GM18868 (cell line): ENCODE data around the gene KNG1.
A peak's percentile ranks its signal among the peaks of the same experiment; 100 is the strongest.
"Not testable (repeated sequence)": the region's sequence is repeated elsewhere in the genome, so short reads cannot be mapped to it uniquely, and the experiment has no call there.

Experiments used
- ATAC-seq: cut with Tn5 transposase; IDR thresholded peaks from one replicate; pipeline ENCODE4 v1.9.1; 2021; ENCODE audit warnings: mild to moderate bottlenecking, moderate library complexity; ENCODE audit not compliant: unreplicated experiment

KNG1 gene

DNA sequence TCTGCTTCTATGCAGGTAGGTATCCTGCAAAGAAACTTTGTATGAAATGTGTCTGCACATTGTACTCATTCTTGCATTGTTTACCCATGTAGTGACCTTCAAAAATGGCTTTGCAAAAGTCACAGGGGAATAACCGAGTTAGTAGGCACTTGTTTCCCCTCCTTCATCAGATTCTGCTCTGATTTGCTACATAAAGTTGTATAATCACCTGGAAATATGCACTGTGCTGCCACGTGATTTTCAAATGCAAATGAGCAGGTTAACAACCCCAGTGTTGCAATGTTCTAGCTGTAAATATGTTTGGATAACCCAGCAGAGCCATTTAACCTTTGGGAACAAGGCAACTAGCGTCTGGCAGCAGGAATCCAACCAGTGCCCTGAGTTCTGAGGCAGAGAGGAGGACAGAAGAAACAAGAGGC is at the start of gene KNG1:
Gene KNG1 (plus strand): TSS at position 321 of the 419 bp plus-strand sequence. CDS start 184 bp downstream, outside the sequence.
- no peak for ATAC-seq

DNA sequence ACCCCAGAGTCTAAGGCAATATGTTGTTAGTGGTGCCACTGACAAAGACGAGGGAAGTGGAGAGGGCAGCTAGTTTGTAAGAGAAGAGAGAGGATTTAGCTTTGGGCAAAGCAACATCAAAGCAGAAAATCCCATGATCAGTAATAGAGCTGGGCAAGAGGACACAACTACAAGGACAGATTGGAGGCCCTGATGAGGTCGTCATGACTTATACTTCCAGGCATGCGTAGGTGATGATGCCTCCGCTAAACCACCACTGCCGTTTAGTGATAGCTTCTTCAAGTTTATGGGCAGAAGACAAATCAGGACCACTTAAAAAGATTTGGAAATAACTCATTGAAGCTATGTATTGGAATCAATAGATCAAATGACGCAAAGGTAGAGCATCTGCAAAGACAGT is 48.7 kb upstream of the KNG1 start:
- no peak for ATAC-seq

DNA sequence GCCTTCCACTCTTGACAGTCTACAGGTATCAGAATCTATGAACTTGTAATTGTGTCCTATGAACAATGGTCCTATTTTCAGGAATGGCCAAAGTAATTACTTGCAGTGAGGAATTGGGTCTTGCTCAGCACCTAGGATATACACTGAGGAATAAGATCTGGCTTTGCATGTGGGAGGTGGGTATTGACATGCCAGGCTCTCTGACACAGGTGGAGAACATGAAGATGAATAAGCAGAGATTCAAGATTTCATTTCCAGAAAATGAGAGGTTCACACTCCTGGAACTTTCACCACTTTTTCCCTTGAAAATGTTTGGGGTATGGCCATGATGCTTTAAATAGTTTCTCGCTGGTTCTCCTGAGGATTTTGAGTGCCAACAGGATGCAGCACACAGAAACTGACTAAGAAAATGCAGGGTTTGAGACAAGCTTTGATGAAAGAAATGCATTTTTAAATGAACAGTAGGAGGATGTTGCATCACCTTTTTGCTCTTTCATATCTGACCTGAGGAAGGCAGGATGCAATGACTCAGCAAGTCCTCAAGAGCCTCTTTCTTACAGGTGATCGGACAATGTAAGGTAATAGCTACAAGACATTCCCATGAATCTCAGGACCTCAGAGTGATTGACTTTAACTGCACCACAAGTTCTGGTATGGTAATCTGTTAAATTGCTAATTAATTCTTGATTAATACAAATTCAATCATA is 47.6 kb upstream of the KNG1 start:
- no peak for ATAC-seq

DNA sequence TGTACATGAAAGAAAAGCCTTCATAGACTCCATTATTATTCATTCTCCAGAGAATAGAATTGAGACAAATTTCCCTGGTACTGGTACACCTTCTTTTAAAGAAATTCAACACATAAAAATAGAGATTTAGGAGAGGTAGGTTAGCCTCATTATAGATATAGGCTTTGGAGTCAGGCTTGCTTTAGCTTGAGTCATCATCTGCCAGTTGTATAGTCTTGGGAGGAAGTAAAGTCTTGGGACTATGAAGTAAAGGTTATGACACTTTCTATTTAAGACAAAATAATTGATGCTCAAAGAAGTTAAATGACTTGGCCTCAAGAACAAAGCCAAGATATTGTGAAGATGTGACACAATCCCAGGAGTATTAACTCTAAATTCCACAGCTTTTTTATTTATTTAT is 47.0 kb upstream of the KNG1 start:
- no peak for ATAC-seq

DNA sequence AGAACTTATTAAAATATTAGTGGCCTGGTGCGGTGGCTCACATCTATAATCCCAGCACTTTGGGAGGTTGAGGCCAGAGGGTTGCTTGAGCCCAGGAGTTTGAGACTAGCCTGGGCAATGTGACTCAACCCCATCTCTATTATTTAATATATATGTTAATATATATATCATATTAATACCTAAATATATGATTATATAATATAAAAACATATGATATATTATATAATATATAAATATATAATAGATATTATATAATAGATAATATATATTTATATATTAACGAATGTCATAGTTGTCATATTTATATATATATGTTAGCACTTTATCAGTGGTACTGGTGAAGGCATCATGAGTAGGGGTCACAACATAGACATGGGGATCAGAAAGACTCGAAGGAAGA is 46.1 kb upstream of the KNG1 start:
- no peak for ATAC-seq

DNA sequence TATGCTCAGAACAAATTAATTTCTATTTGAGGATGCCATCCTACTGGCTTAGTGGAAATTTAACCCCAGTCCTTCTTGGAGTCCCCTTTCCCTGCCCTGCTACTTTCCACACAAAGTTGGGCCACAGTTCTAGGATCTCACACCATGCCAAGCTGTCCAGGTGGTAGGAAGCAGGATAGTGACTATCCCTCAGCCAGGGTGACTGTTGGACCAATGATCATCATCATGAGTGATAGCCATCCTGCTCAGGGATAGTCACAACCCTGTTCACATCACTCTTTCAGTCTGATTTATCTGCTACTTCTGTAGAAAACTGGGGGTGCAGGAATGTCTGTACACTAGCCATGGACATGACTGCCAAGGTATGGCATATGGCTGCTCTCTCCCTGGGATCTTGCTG is 38.6 kb upstream of the KNG1 start:
- ATAC-seq: no peak

- ATAC-seq: no peak
Measured at GRCh38 chr3:186679151-186679550, 38.0 kb upstream of the KNG1 start.

- ATAC-seq: no peak
Measured at GRCh38 chr3:186680869-186681268, 36.3 kb upstream of the KNG1 start.

- no peak for ATAC-seq
Measured at GRCh38 chr3:186682812-186683211, 34.3 kb upstream of the KNG1 start.

DNA sequence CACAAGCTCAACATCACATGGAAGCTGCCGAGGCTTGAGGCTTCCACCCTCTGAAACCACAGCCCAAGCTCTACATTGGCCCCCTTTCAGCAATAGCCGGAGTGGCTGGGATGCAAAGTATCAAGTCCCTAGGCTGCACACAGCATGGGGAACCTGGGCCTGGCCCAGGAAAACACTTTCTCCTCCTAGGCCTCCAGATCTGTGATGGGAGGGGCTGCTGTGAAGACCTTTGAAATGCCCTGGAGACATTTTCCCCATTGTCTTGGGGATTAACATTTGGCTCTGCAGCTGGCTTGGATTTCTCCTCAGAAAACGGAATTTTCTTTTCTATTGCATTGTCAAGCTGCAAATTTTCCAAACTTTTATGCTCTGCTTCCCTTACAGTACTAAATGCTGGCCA is 33.2 kb upstream of the KNG1 start:
- ATAC-seq: no peak

GRCh38 chr3:186686475-186686874 is 30.7 kb upstream of the KNG1 start:
- not testable (repeated sequence) for ATAC-seq

DNA sequence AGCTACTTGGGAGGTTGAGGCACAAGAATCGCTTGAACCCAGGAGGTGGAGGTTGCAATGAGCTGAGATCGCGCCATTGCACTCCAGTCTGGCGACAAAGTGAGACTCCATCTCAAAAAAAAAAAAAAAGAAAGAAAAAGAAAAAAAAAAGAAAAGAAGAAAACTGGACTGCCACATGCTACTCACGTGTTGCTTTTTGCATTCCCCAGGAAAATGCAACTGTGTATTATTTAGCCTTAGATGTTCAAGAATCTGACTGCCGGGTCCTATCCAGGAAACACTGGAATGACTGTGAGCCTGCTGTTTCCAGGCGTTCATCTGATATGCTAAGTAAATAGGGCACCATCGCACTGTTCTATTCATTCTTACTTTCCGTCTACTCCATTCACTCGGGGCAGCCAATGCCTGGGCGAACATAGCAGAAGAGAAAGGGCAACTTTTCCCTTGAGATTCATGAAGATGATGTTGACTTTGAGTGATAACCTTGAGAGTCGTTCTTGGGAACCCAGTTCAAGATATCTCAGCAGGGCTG is 30.0 kb upstream of the KNG1 start:
- no peak for ATAC-seq

DNA sequence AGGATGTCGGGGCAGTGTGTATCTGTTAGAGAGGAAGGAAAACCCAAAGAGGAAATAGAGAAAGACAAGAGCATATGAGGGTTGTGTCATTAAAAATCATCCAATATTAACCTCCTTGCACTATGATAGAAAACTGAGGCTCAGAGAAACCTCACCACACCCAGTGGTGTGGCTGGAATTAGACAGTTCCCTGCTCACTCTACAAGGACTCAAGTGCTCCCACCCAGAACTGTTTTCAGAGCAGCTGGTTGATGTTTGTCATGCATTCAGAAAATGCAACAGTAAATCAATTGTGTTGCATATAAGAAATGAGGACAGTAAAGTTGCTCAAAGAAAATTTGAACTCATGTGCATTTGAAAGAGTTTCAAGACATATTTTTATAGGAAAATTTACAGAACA is 26.9 kb upstream of the KNG1 start:
- ATAC-seq: not testable (repeated sequence)

DNA sequence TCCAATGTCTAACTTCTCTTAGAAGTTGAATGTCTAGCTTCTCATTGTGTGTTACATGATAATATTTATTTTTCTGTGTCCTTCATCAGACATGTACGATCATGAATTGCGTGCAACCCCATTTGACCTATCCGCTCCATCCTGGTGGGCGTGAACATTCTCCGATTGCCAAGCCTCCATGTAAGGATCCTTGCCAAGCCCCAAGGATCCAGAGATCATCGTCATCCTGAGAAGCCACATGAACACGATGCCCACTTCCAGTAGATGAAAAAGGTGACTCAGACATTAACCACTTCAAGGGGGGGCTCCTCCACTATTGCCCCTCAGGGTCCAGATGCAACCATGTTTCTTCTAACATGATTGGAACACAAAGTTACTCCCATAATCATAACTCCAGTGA is 25.5 kb upstream of the KNG1 start:
- ATAC-seq: no peak

DNA sequence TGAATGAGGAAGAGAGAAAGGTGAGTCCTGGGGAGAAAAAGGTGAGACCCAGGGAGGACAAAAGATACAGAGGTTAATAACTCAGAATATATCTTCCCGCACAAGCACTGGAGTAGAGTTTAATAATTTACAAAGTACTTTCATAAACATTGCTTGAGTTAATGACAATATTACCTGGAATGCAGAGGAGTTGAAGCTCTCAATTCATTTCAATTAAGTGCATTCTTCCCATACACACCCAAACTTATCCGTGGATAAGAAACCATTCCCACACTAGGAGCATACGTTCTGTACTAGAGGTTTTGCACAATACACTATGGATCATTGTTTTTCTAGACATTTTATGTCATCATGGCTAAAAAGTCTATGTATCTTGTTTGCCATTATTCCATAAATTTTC is 23.3 kb upstream of the KNG1 start:
- ATAC-seq: no peak

DNA sequence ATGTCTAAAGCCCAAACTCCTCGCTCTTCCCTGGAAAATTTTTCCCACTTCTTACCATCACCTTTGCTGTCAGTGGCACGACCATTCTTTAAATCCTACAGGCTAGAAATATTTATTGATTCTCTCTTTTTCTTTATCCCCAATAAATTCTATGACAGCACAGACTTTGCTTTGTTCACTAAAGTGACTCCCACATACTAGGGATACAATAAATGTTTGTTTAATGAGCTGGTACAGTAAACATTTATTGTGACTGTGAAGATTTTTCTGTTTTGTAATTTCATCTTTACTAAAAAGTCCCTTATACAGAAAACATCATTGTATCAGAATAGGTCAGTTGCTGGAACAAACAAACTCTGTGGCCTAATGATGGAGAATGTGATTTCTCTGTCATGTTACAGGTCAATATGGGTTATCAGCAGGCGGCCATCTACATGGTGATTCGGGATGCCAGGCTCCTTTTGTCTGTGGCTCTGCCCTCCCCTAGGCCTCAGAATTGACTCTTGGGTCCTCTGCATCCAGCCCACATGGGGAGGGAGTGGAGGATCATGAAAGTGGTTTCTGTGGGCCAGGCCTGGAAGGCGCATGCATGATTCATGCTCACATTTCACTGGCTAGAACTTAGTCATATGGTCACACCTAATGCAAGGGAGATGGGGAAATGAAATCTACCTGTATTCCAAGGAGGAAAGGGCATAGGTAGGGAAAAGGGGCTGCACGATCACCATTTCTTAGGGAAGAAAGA is 22.7 kb upstream of the KNG1 start:
- no peak for ATAC-seq

DNA sequence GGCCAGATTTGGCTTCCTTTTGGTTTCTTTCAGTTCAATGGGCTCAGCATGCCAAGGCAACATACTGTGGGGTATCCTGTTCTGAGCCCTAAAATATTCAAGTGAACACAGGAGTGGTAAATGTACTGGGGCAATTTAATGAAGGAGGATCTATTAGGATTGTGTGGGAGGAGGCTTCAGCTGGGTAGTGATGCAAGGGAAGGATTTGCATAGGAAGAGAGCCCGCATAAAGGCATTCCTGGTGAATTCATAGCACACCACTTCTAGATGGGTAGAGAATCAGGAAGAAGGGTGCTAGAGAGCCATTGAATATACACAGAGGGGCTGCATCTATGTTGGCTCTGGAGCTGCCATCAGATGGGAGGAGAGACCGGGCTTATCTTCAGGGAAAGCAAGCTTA is 20.6 kb upstream of the KNG1 start:
- ATAC-seq: no peak

DNA sequence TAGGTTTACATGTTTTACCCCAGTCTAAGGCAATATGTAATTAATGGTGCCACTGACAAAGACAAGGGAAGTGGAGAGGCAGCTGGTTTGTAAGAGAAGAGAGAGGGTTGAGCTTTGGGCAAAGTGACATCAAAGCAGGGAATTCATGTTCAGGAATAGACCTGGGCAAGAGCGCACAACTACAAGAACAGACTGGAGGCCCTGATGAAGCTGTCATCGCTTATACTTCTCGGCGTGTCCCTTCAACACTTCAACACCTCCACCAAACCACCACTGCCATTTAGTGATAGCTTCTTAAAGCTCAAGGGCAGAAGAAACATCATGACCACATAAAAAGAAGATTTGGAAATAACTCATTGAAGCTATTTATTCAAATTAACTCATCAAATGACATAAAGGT is 19.6 kb upstream of the KNG1 start:
- ATAC-seq: no peak

- ATAC-seq: no peak
Measured at GRCh38 chr3:186700267-186700666, 16.9 kb upstream of the KNG1 start.

DNA sequence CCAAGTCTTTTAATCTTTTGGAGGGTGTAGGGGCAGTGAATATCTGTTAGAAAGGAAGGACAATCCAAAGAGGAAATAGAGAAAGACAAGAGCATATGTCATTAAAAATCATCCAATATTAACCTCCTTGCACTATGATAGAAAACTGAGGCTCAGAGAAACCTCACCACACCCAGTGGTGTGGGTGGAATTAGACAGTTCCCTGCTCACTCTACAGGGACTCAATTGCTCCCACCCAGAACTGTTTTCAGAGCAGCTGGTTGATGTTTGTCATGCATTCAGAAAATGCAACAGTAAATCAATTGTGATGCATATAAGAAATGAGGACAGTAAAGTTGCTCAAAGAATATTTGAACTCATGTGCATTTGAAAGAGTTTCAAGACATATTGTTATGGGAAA is 14.7 kb upstream of the KNG1 start:
- not testable (repeated sequence) for ATAC-seq

- peak; percentile 95 for ATAC-seq
Measured at GRCh38 chr3:186705882-186706780, 11.0 kb upstream of the KNG1 start.
